GM19099 (cell line): Measurements from ENCODE around the gene OR5AR1.

ENCODE experiments used
- POLR2A ChIP-seq: IDR thresholded peaks from 3 replicates; pipeline ENCODE4 v1.6.1; 2011; ENCODE audit warnings: low read depth; ENCODE audit not compliant: insufficient read length; ENCODE audit errors: extremely low read depth

Gene OR5AR1

GRCh38 chr11:56714206-56714605, 50.7 kb downstream of the OR5AR1 start:
- TF ChIP-seq POLR2A: no peak
